HepG2 (cell line): ENCODE data around the gene AARSD1. TPM values are rescaled to one million over a fixed set of nuclear protein-coding genes. Genes with fewer than 3 reads are reported as not detected.

Experiments
- DMAP1 ChIP-seq: IDR thresholded peaks from 2 replicates; pipeline ENCODE4 v1.6.1; 2016
- HDAC1 ChIP-seq: sonication (generic); formaldehyde crosslinking; IDR thresholded peaks from 2 replicates; pipeline ENCODE4 v1.5.1; 2020; ENCODE audit warnings: mild to moderate bottlenecking, missing genetic modification reagents
- HNRNPUL1 ChIP-seq: fragments of 200-400 bp; formaldehyde crosslinking; IDR thresholded peaks from 2 replicates; pipeline ENCODE4 v1.6.1; 2017; ENCODE audit warnings: low read depth, mild to moderate bottlenecking, low read length, moderate library complexity
- KDM5A ChIP-seq: fragments of 200-600 bp; sonication (generic); IDR thresholded peaks from 2 replicates; pipeline ENCODE4 v1.7.0; 2018; ENCODE audit warnings: antibody characterized with exemption, mild to moderate bottlenecking, low read length, borderline replicate concordance
- MLLT10 ChIP-seq: sonication (generic); formaldehyde crosslinking; IDR thresholded peaks from 2 replicates; pipeline ENCODE4 v1.4.0; 2020; ENCODE audit warnings: missing genetic modification reagents
- NR2F1 ChIP-seq, 2 experiments: fragments of 450-650 bp in 1 of 2; formaldehyde crosslinking in 1 of 2; IDR thresholded peaks; 2 replicates each; pipeline versions ENCODE4 v1.5.0 to v1.6.1; 2016 to 2020; ENCODE audit warnings: mild to moderate bottlenecking in 1 of 2, missing compliant biosample characterization in 1 of 2, missing genetic modification reagents in 1 of 2, moderate library complexity in 1 of 2
- TMF1 ChIP-seq: sonication (generic); formaldehyde crosslinking; IDR thresholded peaks from 2 replicates; pipeline ENCODE4 v1.8.1; 2022; ENCODE audit warnings: low read depth, missing genetic modification reagents
- YEATS2 ChIP-seq: sonication (generic); formaldehyde crosslinking; IDR thresholded peaks from 2 replicates; pipeline ENCODE4 v1.4.0; 2020; ENCODE audit warnings: missing genetic modification reagents, borderline replicate concordance
- ZNF138 ChIP-seq: sonication (generic); formaldehyde crosslinking; IDR thresholded peaks from 2 replicates; pipeline ENCODE4 v1.5.0; 2020; ENCODE audit warnings: mild to moderate bottlenecking, low read depth, missing genetic modification reagents
- ZNF431 ChIP-seq: sonication (generic); formaldehyde crosslinking; IDR thresholded peaks from 2 replicates; pipeline ENCODE4 v1.9.0; 2022; ENCODE audit warnings: missing genetic modification reagents, low read depth, mild to moderate bottlenecking, borderline replicate concordance
- ZNF619 ChIP-seq: sonication (generic); formaldehyde crosslinking; IDR thresholded peaks from 2 replicates; pipeline ENCODE4 v1.4.0; 2020; ENCODE audit warnings: mild to moderate bottlenecking, missing genetic modification reagents
- polyA plus RNA-seq, 8 experiments: library from polyadenylated mRNA; depleted of rRNA in 3 of 8; stranded (reverse) in 7 of 8; unstranded in 1 of 8; fragments of >200 nt; fragmentation: Illumina TruSeq in 4 of 8; extraction: Trizol in 4 of 8; gene quantifications; 2 replicates each; pipeline versions ENCODE4 v1.2.1 to v1.2.3, GENCODE V29; 2011 to 2016; ENCODE audit warnings: low read depth in 4 of 8, missing spikeins in 1 of 8, mixed read lengths in 1 of 8; ENCODE audit not compliant: insufficient read depth in 1 of 8
- total RNA-seq, 5 experiments: library from RNA; depleted of rRNA; stranded (reverse); fragments of >200 nt; fragmentation: Illumina TruSeq; extraction: Trizol; gene quantifications; 2 replicates each; pipeline ENCODE4 v1.2.3, GENCODE V29; 2016; ENCODE audit warnings: low read depth in 1 of 5
- TF ChIP-seq, protein P1 (sequence below): sonication (generic); formaldehyde crosslinking; IDR thresholded peaks from 2 replicates; pipeline ENCODE4 v1.5.0; 2020; ENCODE audit warnings: mild to moderate bottlenecking, missing genetic modification reagents
- TF ChIP-seq, protein P2 (sequence below): sonication (generic); formaldehyde crosslinking; IDR thresholded peaks from 2 replicates; pipeline ENCODE4 v1.4.0; 2020; ENCODE audit warnings: missing genetic modification reagents, mild to moderate bottlenecking, borderline replicate concordance
- TF ChIP-seq, protein P3 (sequence below): IDR thresholded peaks from 2 replicates; pipeline ENCODE4 v1.6.1; 2016; ENCODE audit warnings: control low read depth
- TF ChIP-seq, protein P4 (sequence below): sonication (generic); formaldehyde crosslinking; IDR thresholded peaks from 2 replicates; pipeline ENCODE4 v1.4.0; 2020; ENCODE audit warnings: mild to moderate bottlenecking, missing genetic modification reagents, borderline replicate concordance
- TF ChIP-seq, protein P5 (sequence below): sonication (generic); IDR thresholded peaks from 2 replicates; pipeline ENCODE4 v1.6.1; 2016; ENCODE audit warnings: low read depth, borderline replicate concordance
- TF ChIP-seq, protein P6 (sequence below): IDR thresholded peaks from 2 replicates; pipeline ENCODE4 v1.6.1; 2012; ENCODE audit warnings: inconsistent platforms

Gene AARSD1
- total and polyA plus RNA-seq, 2 of the 13 experiments (the other 11 are each of a cell fraction or from before 2014, with no cell fraction given), result 24.7 to 29.3 TPM

DNA sequence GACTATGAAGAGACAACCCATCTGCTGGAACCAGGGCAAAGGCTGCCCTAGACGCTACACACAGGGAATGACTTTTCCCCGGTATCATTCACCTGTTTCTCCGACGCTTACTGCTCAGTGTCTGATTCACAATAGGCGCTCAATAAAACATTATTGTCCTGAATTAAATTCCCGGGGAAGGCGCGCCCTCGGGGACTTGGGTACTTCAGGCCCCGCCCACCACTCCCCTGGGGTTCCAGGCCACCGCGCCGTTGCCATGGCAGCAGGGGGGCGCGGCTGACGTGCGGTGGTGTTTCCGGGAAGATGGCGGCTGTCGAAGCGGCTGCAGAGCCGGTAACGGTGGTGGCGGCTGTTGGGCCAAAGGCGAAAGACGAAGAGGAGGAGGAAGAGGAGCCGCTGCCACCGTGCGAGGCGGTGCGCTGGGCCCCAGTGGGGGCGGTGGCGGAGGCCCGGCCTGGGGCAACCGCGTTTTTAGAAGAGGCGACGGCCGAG lies 16.1 kb upstream of the AARSD1 start, which contains the start of gene RUNDC1 (continued):
- peak; percentile 62; the same call in 1 of the 2 replicates for TF ChIP-seq KDM5A
- TF ChIP-seq NR2F1 (CRISPR knock-in tag; IDR thresholded peaks at IDR 0.05), result no peak; a peak in 1 of 4 replicates
- no peak for TF ChIP-seq TMF1 (CRISPR knock-in tag)
- TF ChIP-seq HNRNPUL1, result no peak
- TF ChIP-seq ZNF138 (CRISPR knock-in tag), result no peak; the same call in 1 of the 2 replicates
- TF ChIP-seq, protein P1, sequence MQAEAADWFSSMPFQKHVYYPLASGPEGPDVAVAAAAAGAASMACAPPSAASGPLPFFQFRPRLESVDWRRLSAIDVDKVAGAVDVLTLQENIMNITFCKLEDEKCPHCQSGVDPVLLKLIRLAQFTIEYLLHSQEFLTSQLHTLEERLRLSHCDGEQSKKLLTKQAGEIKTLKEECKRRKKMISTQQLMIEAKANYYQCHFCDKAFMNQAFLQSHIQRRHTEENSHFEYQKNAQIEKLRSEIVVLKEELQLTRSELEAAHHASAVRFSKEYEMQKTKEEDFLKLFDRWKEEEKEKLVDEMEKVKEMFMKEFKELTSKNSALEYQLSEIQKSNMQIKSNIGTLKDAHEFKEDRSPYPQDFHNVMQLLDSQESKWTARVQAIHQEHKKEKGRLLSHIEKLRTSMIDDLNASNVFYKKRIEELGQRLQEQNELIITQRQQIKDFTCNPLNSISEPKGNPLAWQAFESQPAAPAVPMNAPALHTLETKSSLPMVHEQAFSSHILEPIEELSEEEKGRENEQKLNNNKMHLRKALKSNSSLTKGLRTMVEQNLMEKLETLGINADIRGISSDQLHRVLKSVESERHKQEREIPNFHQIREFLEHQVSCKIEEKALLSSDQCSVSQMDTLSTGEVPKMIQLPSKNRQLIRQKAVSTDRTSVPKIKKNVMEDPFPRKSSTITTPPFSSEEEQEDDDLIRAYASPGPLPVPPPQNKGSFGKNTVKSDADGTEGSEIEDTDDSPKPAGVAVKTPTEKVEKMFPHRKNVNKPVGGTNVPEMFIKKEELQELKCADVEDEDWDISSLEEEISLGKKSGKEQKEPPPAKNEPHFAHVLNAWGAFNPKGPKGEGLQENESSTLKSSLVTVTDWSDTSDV (CRISPR knock-in tag), result no peak
- TF ChIP-seq ZNF619, result no peak
- TF ChIP-seq, protein P2, sequence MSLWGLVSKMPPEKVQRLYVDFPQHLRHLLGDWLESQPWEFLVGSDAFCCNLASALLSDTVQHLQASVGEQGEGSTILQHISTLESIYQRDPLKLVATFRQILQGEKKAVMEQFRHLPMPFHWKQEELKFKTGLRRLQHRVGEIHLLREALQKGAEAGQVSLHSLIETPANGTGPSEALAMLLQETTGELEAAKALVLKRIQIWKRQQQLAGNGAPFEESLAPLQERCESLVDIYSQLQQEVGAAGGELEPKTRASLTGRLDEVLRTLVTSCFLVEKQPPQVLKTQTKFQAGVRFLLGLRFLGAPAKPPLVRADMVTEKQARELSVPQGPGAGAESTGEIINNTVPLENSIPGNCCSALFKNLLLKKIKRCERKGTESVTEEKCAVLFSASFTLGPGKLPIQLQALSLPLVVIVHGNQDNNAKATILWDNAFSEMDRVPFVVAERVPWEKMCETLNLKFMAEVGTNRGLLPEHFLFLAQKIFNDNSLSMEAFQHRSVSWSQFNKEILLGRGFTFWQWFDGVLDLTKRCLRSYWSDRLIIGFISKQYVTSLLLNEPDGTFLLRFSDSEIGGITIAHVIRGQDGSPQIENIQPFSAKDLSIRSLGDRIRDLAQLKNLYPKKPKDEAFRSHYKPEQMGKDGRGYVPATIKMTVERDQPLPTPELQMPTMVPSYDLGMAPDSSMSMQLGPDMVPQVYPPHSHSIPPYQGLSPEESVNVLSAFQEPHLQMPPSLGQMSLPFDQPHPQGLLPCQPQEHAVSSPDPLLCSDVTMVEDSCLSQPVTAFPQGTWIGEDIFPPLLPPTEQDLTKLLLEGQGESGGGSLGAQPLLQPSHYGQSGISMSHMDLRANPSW, result no peak
- no peak for TF ChIP-seq MLLT10
- TF ChIP-seq, protein P3, sequence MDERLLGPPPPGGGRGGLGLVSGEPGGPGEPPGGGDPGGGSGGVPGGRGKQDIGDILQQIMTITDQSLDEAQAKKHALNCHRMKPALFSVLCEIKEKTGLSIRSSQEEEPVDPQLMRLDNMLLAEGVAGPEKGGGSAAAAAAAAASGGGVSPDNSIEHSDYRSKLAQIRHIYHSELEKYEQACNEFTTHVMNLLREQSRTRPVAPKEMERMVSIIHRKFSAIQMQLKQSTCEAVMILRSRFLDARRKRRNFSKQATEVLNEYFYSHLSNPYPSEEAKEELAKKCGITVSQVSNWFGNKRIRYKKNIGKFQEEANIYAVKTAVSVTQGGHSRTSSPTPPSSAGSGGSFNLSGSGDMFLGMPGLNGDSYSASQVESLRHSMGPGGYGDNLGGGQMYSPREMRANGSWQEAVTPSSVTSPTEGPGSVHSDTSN (CRISPR knock-in tag), result no peak
- TF ChIP-seq ZNF431 (CRISPR knock-in tag), result no peak
- TF ChIP-seq, protein P4, sequence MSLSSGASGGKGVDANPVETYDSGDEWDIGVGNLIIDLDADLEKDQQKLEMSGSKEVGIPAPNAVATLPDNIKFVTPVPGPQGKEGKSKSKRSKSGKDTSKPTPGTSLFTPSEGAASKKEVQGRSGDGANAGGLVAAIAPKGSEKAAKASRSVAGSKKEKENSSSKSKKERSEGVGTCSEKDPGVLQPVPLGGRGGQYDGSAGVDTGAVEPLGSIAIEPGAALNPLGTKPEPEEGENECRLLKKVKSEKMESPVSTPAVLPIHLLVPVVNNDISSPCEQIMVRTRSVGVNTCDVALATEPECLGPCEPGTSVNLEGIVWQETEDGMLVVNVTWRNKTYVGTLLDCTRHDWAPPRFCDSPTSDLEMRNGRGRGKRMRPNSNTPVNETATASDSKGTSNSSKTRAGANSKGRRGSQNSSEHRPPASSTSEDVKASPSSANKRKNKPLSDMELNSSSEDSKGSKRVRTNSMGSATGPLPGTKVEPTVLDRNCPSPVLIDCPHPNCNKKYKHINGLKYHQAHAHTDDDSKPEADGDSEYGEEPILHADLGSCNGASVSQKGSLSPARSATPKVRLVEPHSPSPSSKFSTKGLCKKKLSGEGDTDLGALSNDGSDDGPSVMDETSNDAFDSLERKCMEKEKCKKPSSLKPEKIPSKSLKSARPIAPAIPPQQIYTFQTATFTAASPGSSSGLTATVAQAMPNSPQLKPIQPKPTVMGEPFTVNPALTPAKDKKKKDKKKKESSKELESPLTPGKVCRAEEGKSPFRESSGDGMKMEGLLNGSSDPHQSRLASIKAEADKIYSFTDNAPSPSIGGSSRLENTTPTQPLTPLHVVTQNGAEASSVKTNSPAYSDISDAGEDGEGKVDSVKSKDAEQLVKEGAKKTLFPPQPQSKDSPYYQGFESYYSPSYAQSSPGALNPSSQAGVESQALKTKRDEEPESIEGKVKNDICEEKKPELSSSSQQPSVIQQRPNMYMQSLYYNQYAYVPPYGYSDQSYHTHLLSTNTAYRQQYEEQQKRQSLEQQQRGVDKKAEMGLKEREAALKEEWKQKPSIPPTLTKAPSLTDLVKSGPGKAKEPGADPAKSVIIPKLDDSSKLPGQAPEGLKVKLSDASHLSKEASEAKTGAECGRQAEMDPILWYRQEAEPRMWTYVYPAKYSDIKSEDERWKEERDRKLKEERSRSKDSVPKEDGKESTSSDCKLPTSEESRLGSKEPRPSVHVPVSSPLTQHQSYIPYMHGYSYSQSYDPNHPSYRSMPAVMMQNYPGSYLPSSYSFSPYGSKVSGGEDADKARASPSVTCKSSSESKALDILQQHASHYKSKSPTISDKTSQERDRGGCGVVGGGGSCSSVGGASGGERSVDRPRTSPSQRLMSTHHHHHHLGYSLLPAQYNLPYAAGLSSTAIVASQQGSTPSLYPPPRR, result 0 out of 2 replicates have a peak, but pooled peaks have one; percentile 20
- peak; percentile 97 for TF ChIP-seq HDAC1 (CRISPR knock-in tag)
- TF ChIP-seq, protein P5, sequence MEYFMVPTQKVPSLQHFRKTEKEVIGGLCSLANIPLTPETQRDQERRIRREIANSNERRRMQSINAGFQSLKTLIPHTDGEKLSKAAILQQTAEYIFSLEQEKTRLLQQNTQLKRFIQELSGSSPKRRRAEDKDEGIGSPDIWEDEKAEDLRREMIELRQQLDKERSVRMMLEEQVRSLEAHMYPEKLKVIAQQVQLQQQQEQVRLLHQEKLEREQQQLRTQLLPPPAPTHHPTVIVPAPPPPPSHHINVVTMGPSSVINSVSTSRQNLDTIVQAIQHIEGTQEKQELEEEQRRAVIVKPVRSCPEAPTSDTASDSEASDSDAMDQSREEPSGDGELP, result no peak; the same call in 1 of the 2 replicates
- TF ChIP-seq YEATS2, result peak; percentile 56; the same call in 1 of the 2 replicates
- peak; percentile 52 for TF ChIP-seq DMAP1 (CRISPR knock-in tag)
- TF ChIP-seq, protein P6, sequence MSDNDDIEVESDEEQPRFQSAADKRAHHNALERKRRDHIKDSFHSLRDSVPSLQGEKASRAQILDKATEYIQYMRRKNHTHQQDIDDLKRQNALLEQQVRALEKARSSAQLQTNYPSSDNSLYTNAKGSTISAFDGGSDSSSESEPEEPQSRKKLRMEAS, result no peak
